ENCODE data around the gene ALDH4A1.

GRCh38 chr1:18915341-18915740, 13.0 kb upstream of the ALDH4A1 start:
- TF ChIP-seq CTCF (IDR thresholded peaks at IDR 0.05 in 2 of 3, conservative IDR thresholded peaks at IDR 0.05 in 1 of 3; ENCODE audit: insufficient read depth in 2 of 3, low read depth in 1 of 3, low read length in 3 of 3), result no peak
- TF ChIP-seq SRSF9 (IDR thresholded peaks at IDR 0.05; ENCODE audit: borderline replicate concordance, low read depth, low read length), result no peak
- no peak for TF ChIP-seq HOMEZ (CRISPR knock-in tag; IDR thresholded peaks at IDR 0.05)
- no peak for TF ChIP-seq NFE2 (IDR thresholded peaks at IDR 0.05; ENCODE audit: low read depth)
- TF ChIP-seq TAF1 (IDR thresholded peaks at IDR 0.05; ENCODE audit: control insufficient read depth, extremely low read depth, insufficient read depth, low read length, severe bottlenecking), result no peak
- no peak for TF ChIP-seq YY1 (IDR thresholded peaks at IDR 0.05; ENCODE audit: borderline replicate concordance in 1 of 3, control insufficient read depth in 1 of 3, extremely low read depth in 1 of 3, insufficient read depth in 3 of 3, insufficient read length in 1 of 3, insufficient replicate concordance in 2 of 3, low read depth in 1 of 3, low read length in 2 of 3)
- TF ChIP-seq CHD7 (IDR thresholded peaks at IDR 0.05; ENCODE audit: low read depth, low read length), result no peak
- no peak for TF ChIP-seq ZNF24 (IDR thresholded peaks at IDR 0.05)
- no peak for TF ChIP-seq NKRF (IDR thresholded peaks at IDR 0.05; ENCODE audit: borderline replicate concordance)
- no peak for TF ChIP-seq CREM (IDR thresholded peaks at IDR 0.05; ENCODE audit: low read depth)
- TF ChIP-seq SMAD2 (IDR thresholded peaks at IDR 0.05; ENCODE audit: low read depth, low read length), result no peak
- TF ChIP-seq GATA2 (CRISPR knock-in tag; IDR thresholded peaks at IDR 0.05), result no peak
- TF ChIP-seq HDAC8 (tag; IDR thresholded peaks at IDR 0.05), result no peak
